Nephron progenitor cell (in vitro differentiated cells): ENCODE data around the gene DNAH17.
"Not testable (repeated sequence)": the region's sequence is repeated elsewhere in the genome, so short reads cannot be mapped to it uniquely, and the experiment has no call there.

Experiments
- DNase-seq: peaks from one replicate; pipeline ENCODE4 v3.0.0; 2021
- H3K27ac Mint-ChIP-seq: 2 replicates; pipeline ENCODE4 v1.8.0; 2021; ENCODE audit warnings: mild to moderate bottlenecking, moderate library complexity, mixed read lengths
- H3K27me3 Mint-ChIP-seq: 2 replicates; pipeline ENCODE4 v1.8.0; 2021; ENCODE audit warnings: mild to moderate bottlenecking, low read depth, mixed read lengths; ENCODE audit not compliant: poor library complexity
- H3K36me3 Mint-ChIP-seq: 2 replicates; pipeline ENCODE4 v1.8.0; 2021; ENCODE audit warnings: low read depth, mixed read lengths
- H3K4me1 Mint-ChIP-seq: 2 replicates; pipeline ENCODE4 v1.8.0; 2021; ENCODE audit warnings: mixed read lengths
- H3K4me3 Mint-ChIP-seq: 2 replicates; pipeline ENCODE4 v1.8.0; 2021; ENCODE audit warnings: mild to moderate bottlenecking, moderate library complexity, mixed read lengths
- H3K9me3 Mint-ChIP-seq: 2 replicates; pipeline ENCODE4 v1.8.0; 2021; ENCODE audit warnings: mild to moderate bottlenecking, moderate library complexity, mixed read lengths
- CTCF ChIP-seq: fragments of 200-600 bp; sonication (generic); IDR thresholded peaks from 2 replicates; pipeline ENCODE4 v1.5.0; 2021; ENCODE audit warnings: antibody characterized with exemption

DNAH17 gene

GRCh38 chr17:78506454-78507309 lies 70.5 kb downstream of the DNAH17 start:
- no peaks in the 10 kb centered on the region for H3K36me3 Mint-ChIP-seq
- H3K4me1 Mint-ChIP-seq: peaks cover 6% of the 10 kb centered on the region
- no peak for DNase-seq
- H3K4me3 Mint-ChIP-seq: no peak overlapping the region
- peaks cover 12% of the 10 kb centered on the region for H3K9me3 Mint-ChIP-seq
- TF ChIP-seq CTCF: no peak
- no peak overlapping the region for H3K27ac Mint-ChIP-seq
- peaks cover 28% of the 10 kb centered on the region for H3K27me3 Mint-ChIP-seq

GRCh38 chr17:78504156-78504925 lies 72.9 kb downstream of the DNAH17 start:
- Mint-ChIP-seq H3K4me1 (peaks cover 2% of the 10 kb centered on the region), H3K4me3 (no peak overlapping the region), H3K36me3 (no peaks in the 10 kb centered on the region), H3K27me3 (peaks cover 27% of the 10 kb centered on the region), H3K9me3 (no peaks in the 10 kb centered on the region), H3K27ac (no peak overlapping the region)
- TF ChIP-seq CTCF: no peak
- no peak for DNase-seq

GRCh38 chr17:78503388-78503787 lies 73.8 kb downstream of the DNAH17 start:
- H3K4me3 Mint-ChIP-seq, H3K36me3 Mint-ChIP-seq, H3K9me3 Mint-ChIP-seq, H3K27ac Mint-ChIP-seq, DNase-seq: not testable (repeated sequence)
- Mint-ChIP-seq H3K27me3 (peaks cover 28% of the 10 kb centered on the region), H3K4me1 (peaks cover 12% of the 10 kb centered on the region)

GRCh38 chr17:78502611-78503148 lies 74.5 kb downstream of the DNAH17 start:
- Mint-ChIP-seq H3K4me3 (no peak overlapping the region), H3K4me1 (peaks cover 14% of the 10 kb centered on the region), H3K9me3 (no peaks in the 10 kb centered on the region), H3K27ac (no peak overlapping the region), H3K36me3 (no peaks in the 10 kb centered on the region), H3K27me3 (peaks cover 24% of the 10 kb centered on the region)
- no peak for TF ChIP-seq CTCF
- DNase-seq: no peak

GRCh38 chr17:78501241-78502036 lies 75.8 kb downstream of the DNAH17 start:
- no peaks in the 10 kb centered on the region for H3K9me3 Mint-ChIP-seq
- no peak for DNase-seq
- H3K27me3 Mint-ChIP-seq: peaks cover 18% of the 10 kb centered on the region
- no peak for TF ChIP-seq CTCF
- peaks cover 14% of the 10 kb centered on the region for H3K4me1 Mint-ChIP-seq
- no peak overlapping the region for H3K27ac Mint-ChIP-seq
- no peaks in the 10 kb centered on the region for H3K36me3 Mint-ChIP-seq
- no peak overlapping the region for H3K4me3 Mint-ChIP-seq

- H3K4me3 Mint-ChIP-seq: no peak overlapping the region
- H3K27me3 Mint-ChIP-seq: peaks cover 18% of the 10 kb centered on the region
- H3K27ac Mint-ChIP-seq: no peak overlapping the region
- TF ChIP-seq CTCF: no peak
- no peaks in the 10 kb centered on the region for H3K36me3 Mint-ChIP-seq
- H3K9me3 Mint-ChIP-seq: no peaks in the 10 kb centered on the region
- peaks cover 14% of the 10 kb centered on the region for H3K4me1 Mint-ChIP-seq
- DNase-seq: no peak
Observed at GRCh38 chr17:78500806-78501205, 76.4 kb downstream of the DNAH17 start.
